HG03064 (cell line): ENCODE measurements around the gene HOXB6.

ENCODE experiments used
- ATAC-seq: cut with Tn5 transposase; IDR thresholded peaks from one replicate; pipeline ENCODE4 v1.9.1; 2021; ENCODE audit warnings: low read depth; ENCODE audit not compliant: unreplicated experiment

Gene HOXB6

GRCh38 chr17:48624118-48624517 lies 19.3 kb upstream of the HOXB6 start:
- no peak for ATAC-seq

GRCh38 chr17:48623583-48623982 lies 18.8 kb upstream of the HOXB6 start:
- no peak for ATAC-seq

DNA sequence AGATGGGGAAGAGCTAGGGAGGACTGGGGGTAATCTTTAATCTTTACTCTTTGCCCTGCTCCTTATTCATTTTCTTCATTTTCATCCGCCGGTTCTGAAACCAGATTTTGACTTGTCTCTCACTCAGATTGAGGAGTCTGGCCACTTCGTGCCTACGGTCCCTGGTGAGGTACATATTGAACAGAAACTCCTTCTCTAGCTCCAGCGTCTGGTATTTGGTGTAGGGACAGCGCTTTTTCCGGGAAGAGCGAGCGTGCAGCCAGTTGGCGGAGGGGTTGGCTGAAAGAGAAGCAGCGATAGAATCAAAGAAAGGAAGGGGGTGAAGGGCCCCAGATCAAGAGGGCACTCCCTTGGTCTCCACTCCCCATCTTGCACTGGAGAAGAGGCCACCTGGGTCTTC lies 18.1 kb upstream of the HOXB6 start:
- ATAC-seq, result no peak

DNA sequence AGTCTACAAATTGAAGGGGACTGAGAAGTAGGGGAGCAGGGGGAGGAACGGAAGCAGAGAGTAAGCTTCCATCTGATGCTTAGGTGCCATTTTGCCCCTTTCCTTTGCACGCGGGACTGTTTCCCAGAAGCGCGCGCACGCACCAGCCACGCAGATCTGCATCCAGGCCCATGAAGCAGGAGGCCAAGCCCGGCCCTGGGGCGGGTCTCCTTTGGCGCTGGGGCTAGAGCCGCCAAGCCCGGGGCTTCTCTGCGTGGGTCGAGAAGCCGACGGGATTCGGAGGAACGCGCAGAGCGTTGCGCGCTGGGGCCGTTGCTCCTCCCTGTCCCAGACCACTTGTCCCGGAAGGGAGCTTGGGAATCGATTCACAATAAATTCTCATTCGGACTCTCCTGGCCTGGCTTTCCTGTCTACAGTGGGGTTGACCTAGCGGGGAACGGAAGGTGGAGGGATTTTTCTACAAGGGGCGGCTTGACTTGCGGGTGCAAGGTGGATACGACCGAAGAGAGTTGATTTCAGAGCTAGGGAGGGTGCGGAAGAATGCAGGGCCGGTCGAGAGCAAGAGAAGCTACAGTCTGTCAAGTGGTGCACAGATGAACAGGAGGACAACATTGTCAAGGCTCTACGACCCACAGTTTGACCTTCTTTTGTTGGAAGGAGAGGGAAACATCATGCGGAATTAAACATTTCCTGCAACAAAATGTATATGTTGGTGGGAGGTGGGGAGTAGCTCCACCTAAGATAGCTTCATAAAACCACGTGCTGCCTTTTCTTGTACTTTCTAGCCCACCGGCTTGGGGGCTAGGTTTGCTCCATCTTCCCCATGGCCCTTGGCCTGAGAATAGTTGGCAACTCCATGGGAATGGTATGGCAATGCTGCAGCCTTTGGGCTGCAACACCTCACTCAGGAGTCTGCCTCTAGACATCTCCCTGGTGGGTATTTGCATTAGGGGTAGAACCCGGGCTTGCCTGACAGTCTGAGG lies 16.9 kb upstream of the HOXB6 start:
- ATAC-seq, result no peak

- no peak for ATAC-seq
These were observed 15.8 kb upstream of the HOXB6 start for GRCh38 chr17:48620461-48621139.

GRCh38 chr17:48619826-48620449 lies 15.2 kb upstream of the HOXB6 start:
- no peak for ATAC-seq

GRCh38 chr17:48618256-48618896 lies 13.6 kb upstream of the HOXB6 start:
- ATAC-seq, result no peak

DNA sequence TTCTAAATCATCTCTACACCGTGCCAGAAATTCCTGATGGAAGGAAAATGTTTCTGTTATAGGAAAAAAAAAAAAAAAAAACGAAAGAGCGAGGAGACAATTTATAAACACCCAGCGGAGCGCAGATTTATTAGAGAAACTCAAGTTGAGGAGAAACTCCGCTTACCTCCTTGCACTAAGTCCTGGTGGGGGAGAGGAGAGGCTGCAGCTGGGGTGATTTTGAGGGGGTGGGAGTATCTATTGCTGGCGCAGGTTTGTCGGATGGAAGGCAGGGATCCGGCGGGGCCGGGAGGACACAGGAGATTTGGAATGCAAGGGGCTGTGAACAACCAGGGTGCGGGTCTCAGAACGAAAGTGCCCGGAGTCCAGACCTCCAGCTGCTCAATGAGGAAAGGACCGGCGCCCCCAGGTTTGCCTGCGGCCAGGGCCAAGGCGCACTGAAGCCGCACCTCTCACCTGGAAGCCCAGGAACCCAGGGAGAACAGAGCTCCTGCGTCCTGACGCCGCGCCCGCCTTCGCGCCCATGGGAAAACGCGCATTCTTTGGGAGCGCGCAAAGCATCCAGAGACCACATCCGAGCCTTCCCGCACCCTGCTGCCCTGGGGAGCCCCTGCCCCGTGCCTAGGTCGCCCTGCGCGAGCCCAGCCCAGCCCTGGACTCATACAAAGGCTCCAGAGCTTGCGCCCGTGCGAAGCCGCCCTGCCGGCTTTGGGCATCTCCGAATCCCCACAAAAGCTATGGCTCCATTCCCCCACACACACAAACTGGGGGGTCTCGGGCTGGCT lies 12.9 kb upstream of the HOXB6 start:
- ATAC-seq, result no peak

- ATAC-seq, result no peak
These were observed 12.1 kb upstream of the HOXB6 start for GRCh38 chr17:48616717-48617470.

DNA sequence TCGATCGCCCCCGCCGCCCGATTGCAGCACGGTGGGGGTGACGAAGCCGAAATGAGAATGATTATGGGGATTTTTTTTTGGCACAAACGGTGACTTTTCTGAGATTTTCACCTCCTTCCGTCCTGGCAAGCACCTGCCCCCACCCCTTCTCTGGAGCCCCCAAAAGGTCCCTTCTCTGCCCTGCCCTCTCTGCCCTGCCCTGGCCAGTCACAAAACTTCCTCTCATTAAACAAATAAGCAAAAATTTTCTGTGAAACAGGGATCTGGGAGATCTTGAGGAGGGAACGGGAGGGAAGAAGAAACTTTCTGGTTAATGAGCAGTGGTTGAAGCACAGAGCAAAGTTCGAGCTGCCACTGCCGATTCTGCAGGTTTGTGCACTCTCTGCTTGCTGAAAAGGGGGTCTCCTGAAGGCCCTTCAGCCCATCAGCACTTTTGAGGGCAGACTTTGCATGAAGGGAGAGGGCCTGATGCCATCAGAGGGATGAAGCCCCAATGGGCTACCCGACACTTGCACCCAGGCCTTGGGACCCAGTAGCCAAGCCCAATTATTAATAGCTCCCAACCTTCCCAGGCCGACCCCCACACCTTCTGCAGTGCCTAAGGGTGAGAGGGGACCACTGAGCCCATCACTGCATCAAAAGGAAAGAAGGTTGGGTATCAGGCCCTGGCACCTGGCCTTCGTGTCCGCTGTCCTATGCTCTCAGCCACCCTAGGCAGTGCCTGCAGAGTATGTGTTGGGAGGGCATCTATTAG lies 11.4 kb upstream of the HOXB6 start:
- no peak for ATAC-seq

GRCh38 chr17:48615047-48615962 lies 10.5 kb upstream of the HOXB6 start, which contains the start of gene HOXB8:
HOXB8 (minus strand) TSS chr17:48615292; CDS start chr17:48614704, 588 bp downstream.
- no peak for ATAC-seq

- no peak for ATAC-seq
These were observed 9.3 kb upstream of the HOXB6 start for GRCh38 chr17:48613862-48614694.

- ATAC-seq, result no peak
These were observed 8.3 kb upstream of the HOXB6 start for GRCh38 chr17:48612854-48613691.

- ATAC-seq, result no peak
These were observed 7.7 kb upstream of the HOXB6 start for GRCh38 chr17:48612456-48612853.

DNA sequence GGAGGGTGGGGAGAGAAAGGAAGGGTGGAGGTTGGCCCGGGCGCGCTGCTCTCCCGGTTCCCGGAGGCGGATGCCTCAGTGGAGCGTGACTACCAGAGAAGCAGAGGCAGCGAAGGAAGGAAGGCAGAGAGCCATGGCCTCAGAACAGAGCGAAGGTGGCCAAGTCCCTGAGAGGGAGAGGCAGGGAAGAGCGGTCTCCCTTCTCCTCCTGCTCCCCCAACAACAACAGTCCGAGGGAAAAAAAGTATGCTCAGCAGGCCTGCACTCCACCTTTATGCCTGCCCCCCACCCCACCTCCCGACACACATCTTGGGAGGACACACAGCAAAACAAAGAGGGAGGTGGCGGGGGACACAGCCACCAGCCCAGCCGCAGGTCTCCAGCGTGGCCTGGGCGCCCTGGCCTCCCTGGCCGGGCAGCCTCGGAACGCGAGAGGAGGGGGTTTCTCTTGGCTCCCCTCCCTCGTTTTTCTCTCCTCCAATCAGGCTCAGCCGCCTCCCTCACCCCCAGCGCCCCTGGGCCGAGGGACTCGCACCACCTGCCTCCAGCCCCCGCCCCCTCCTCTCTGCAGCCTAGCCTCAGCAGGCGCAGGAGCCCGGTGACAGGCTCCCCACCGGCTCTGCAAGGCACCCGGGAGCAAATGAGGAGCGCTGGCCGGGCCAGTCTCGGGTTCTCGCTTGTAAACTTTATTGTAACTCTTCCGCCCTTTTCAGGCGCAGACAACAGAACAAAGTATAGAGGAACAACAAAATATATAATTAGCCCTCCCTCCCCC lies 7.1 kb upstream of the HOXB6 start:
- no peak for ATAC-seq
